ENCODE results near the gene ZDHHC14.

DNA sequence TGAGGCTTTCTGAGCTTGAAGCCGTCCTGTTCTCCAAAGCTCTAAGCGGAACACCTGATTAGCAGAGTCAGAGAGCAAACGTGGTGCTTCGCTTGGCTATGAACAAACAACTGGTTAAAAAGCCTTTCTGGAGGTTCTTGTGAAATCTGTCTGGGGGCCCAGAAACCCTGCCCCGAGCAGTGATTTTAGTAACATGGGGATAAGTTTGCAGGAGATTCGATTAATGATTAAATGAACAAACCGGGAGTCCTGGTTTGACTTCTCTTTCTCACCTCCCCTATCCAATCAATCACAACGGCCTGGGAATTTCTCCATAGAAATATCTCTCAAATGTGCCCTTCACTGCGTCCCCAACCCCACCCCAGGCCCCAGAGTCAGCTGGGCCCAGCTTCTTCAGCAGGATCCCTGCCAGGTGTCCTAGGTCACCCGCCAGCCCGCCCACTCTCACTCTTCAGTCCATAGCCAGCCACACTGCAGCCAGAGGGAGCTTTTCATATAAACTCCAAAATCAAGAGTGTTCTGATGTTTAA is 43.6 kb downstream of the ZDHHC14 start:
- TF ChIP-seq, protein P1, sequence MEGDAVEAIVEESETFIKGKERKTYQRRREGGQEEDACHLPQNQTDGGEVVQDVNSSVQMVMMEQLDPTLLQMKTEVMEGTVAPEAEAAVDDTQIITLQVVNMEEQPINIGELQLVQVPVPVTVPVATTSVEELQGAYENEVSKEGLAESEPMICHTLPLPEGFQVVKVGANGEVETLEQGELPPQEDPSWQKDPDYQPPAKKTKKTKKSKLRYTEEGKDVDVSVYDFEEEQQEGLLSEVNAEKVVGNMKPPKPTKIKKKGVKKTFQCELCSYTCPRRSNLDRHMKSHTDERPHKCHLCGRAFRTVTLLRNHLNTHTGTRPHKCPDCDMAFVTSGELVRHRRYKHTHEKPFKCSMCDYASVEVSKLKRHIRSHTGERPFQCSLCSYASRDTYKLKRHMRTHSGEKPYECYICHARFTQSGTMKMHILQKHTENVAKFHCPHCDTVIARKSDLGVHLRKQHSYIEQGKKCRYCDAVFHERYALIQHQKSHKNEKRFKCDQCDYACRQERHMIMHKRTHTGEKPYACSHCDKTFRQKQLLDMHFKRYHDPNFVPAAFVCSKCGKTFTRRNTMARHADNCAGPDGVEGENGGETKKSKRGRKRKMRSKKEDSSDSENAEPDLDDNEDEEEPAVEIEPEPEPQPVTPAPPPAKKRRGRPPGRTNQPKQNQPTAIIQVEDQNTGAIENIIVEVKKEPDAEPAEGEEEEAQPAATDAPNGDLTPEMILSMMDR (IDR thresholded peaks at IDR 0.05; ENCODE audit: low read length) = no peak
- TF ChIP-seq EZH2 (optimal IDR thresholded peaks at IDR 0.05; ENCODE audit: low read depth, low read length) = no peak
